PC-9 (cell line): ENCODE measurements around the gene PDHX. TPM values are rescaled to one million over a fixed set of nuclear protein-coding genes. Genes with fewer than 3 reads are reported as not detected.

ENCODE experiments used
- BruUV-seq: library from RNA; stranded (reverse); fragments of 400-500 nt; replicated peaks from 2 replicates; lab custom pipeline; 2021; lab: Mats Ljungman, UMichigan
- CTCF ChIA-PET: fragments of 300-600 bp; sonication (Branson Sonifier 250); formaldehyde crosslinking; loops from one replicate; lab custom pipeline; 2022; ENCODE audit warnings: antibody characterized with exemption; lab: Charles Lee
- POLR2A ChIA-PET: fragments of 300-600 bp; sonication (Branson Sonifier 250); formaldehyde crosslinking; loops from one replicate; lab custom pipeline; 2022; ENCODE audit warnings: antibody characterized with exemption; ENCODE audit not compliant: unreplicated experiment; lab: Charles Lee
- DNase-seq, 2 experiments: peaks; one replicate each; pipeline versions ENCODE4 v3.0.0 to v3.0.0-alpha.2; 2015 to 2022; ENCODE audit warnings: mixed read lengths in 1 of 2
- H2AFZ ChIP-seq: fragments of 200-600 bp; sonication (generic); 2 replicates; pipeline ENCODE4 v1.8.1; 2017; ENCODE audit warnings: antibody characterized with exemption
- H3F3A ChIP-seq: fragments of 200-600 bp; sonication (generic); 2 replicates; pipeline ENCODE4 v1.8.1; 2017; ENCODE audit warnings: antibody characterized with exemption, mild to moderate bottlenecking, low read depth; ENCODE audit not compliant: insufficient read depth
- H3K27ac ChIP-seq: fragments of 200-600 bp; sonication (generic); 2 replicates; pipeline ENCODE4 v1.6.1; 2016; ENCODE audit warnings: mixed run types
- H3K27me3 ChIP-seq: fragments of 200-600 bp; sonication (generic); 2 replicates; pipeline ENCODE4 v1.6.1; 2016; ENCODE audit warnings: low read depth, mixed run types; ENCODE audit not compliant: insufficient read depth
- H3K36me3 ChIP-seq: fragments of 200-600 bp; sonication (generic); 2 replicates; pipeline ENCODE4 v1.6.1; 2016; ENCODE audit warnings: low read depth, mixed run types
- H3K4me1 ChIP-seq: fragments of 200-600 bp; sonication (generic); replicated peaks from 2 replicates; pipeline ENCODE4 v1.6.1; 2016; ENCODE audit warnings: mixed run types; ENCODE audit not compliant: insufficient read depth
- H3K4me2 ChIP-seq: fragments of 200-600 bp; sonication (generic); 2 replicates; pipeline ENCODE4 v1.6.1; 2017; ENCODE audit warnings: mixed run types
- H3K4me3 ChIP-seq: fragments of 200-600 bp; sonication (generic); 2 replicates; pipeline ENCODE4 v1.6.1; 2016; ENCODE audit warnings: mixed run types
- H3K79me2 ChIP-seq: fragments of 200-600 bp; sonication (generic); 2 replicates; pipeline ENCODE4 v1.6.1; 2017; ENCODE audit warnings: low read depth, mixed run types
- H3K9me2 ChIP-seq: fragments of 200-600 bp; sonication (generic); 2 replicates; pipeline ENCODE4 v1.8.1; 2017; ENCODE audit warnings: mild to moderate bottlenecking; ENCODE audit not compliant: insufficient read depth
- H3K9me3 ChIP-seq: fragments of 200-600 bp; sonication (generic); 2 replicates; pipeline ENCODE4 v1.8.1; 2016; ENCODE audit warnings: low read depth; ENCODE audit not compliant: insufficient read depth
- H4K20me1 ChIP-seq: fragments of 200-600 bp; sonication (generic); 2 replicates; pipeline ENCODE4 v1.8.1; 2017; ENCODE audit not compliant: insufficient read depth
- CTCF ChIP-seq: fragments of 200-600 bp; sonication (generic); conservative IDR thresholded peaks from 2 replicates; pipeline ENCODE4 v1.6.1; 2017; ENCODE audit warnings: mixed run types, antibody characterized with exemption, mild to moderate bottlenecking, moderate library complexity
- EZH2 ChIP-seq: fragments of 200-600 bp; sonication (generic); IDR thresholded peaks from 2 replicates; pipeline ENCODE4 v1.8.0; 2017; ENCODE audit warnings: antibody characterized with exemption, low read depth
- intact Hi-C: fragments of 100-400 bp; cut with micrococcal nuclease; formaldehyde crosslinking; loops from one replicate; pipeline ENCODE4 v1.10.0; 2022; ENCODE audit not compliant: unreplicated experiment
- total RNA-seq: library from RNA; stranded (reverse); gene quantifications from 2 replicates; pipeline ENCODE4 v1.2.3, GENCODE V29; 2021

PDHX gene
- total RNA-seq, 1 experiment from 2014 or later, result 47.0 TPM

GRCh38 chr11:35029979-35030682 is 113.7 kb downstream of the PDHX start:
- Histone ChIP-seq H3K36me3 (no peaks in the 10 kb centered on the region), H3K27ac (peak overlapping the region; percentile 85), H3K9me3 (peaks cover 3% of the 10 kb centered on the region; the same call in 1 of the 2 replicates), H4K20me1 (no peaks in the 10 kb centered on the region), H3K4me3 (peak overlapping the region; percentile 8; the same call in 1 of the 2 replicates), H3K4me2 (peak overlapping the region; percentile 56), H3K27me3 (no peaks in the 10 kb centered on the region), H3K79me2 (no peaks in the 10 kb centered on the region), H3K4me1 (peaks cover 43% of the 10 kb centered on the region), H3F3A (peaks cover 24% of the 10 kb centered on the region), H2AFZ (no peak overlapping the region), H3K9me2 (no peaks in the 10 kb centered on the region)
- intact Hi-C loops, result loop anchor here (2.0 kb wide), 1 partner anchor 53 kb away; no protein-coding TSS in a partner anchor
- no peak for TF ChIP-seq EZH2
- no peak for TF ChIP-seq CTCF
- ChIA-PET POLR2A (interaction anchor here (0.5 to 0.9 kb wide), 7 partner anchors 14 to 792 kb away, joined by 3 to 10 read pairs (median 5); no protein-coding TSS in a partner anchor), CTCF (interaction anchor here (0.6 to 1.0 kb wide), 3 partner anchors 21 to 144 kb away, joined by 3 to 8 read pairs (median 4); no protein-coding TSS in a partner anchor)
- peak in 1 of 2 experiments; percentile 81 for DNase-seq
- TSS peak; percentile 89 for BruUV-seq

GRCh38 chr11:35030716-35031213 is 114.3 kb downstream of the PDHX start:
- TF ChIP-seq CTCF, result no peak
- no peak for TF ChIP-seq EZH2
- DNase-seq, result peak; percentile 66 to 95
- Histone ChIP-seq H3K4me3 (peak overlapping the region; percentile 8; the same call in 1 of the 2 replicates), H3K9me2 (no peaks in the 10 kb centered on the region), H3K27ac (peak overlapping the region; percentile 85), H3F3A (peaks cover 28% of the 10 kb centered on the region), H4K20me1 (no peaks in the 10 kb centered on the region), H3K4me2 (peak overlapping the region; percentile 56), H3K36me3 (no peaks in the 10 kb centered on the region), H3K27me3 (no peaks in the 10 kb centered on the region), H2AFZ (no peak overlapping the region), H3K9me3 (0 out of 2 replicates have a peak, but pooled peaks cover 3% of the 10 kb centered on the region), H3K79me2 (no peaks in the 10 kb centered on the region), H3K4me1 (peaks cover 49% of the 10 kb centered on the region)
- no TSS peak for BruUV-seq
- ChIA-PET CTCF (interaction anchor here (0.9 to 1.0 kb wide), 2 partner anchors 22 to 54 kb away, joined by 3 to 4 read pairs; no protein-coding TSS in a partner anchor), POLR2A (interaction anchor here (0.5 to 1.1 kb wide), 5 partner anchors 21 to 997 kb away, joined by 5 to 24 read pairs (median 7); no protein-coding TSS in a partner anchor)
- intact Hi-C loops, result loop anchor here (2.0 kb wide), 1 partner anchor 52 kb away; no protein-coding TSS in a partner anchor

GRCh38 chr11:35031346-35031745 is 114.9 kb downstream of the PDHX start:
- Histone ChIP-seq H3F3A (peaks cover 33% of the 10 kb centered on the region), H4K20me1 (no peaks in the 10 kb centered on the region), H3K9me2 (no peaks in the 10 kb centered on the region), H3K27me3 (no peaks in the 10 kb centered on the region), H3K79me2 (no peaks in the 10 kb centered on the region), H3K4me3 (no peak overlapping the region), H3K4me2 (peak overlapping the region; percentile 56), H3K4me1 (peaks cover 55% of the 10 kb centered on the region), H3K36me3 (no peaks in the 10 kb centered on the region), H3K27ac (peak overlapping the region; percentile 85), H2AFZ (no peak overlapping the region), H3K9me3 (0 out of 2 replicates have a peak, but pooled peaks cover 3% of the 10 kb centered on the region)
- CTCF ChIA-PET, result interaction anchor here (0.6 to 0.7 kb wide), 2 partner anchors 23 to 288 kb away, joined by 3 read pairs; no protein-coding TSS in a partner anchor
- POLR2A ChIA-PET, result interaction anchor here (0.6 to 1.1 kb wide), 3 partner anchors 22 to 1092 kb away, joined by 5 to 24 read pairs (median 7); no protein-coding TSS in a partner anchor
- no peak for DNase-seq
- intact Hi-C loops, result loop anchor here (2.0 kb wide), 1 partner anchor 51 kb away; no protein-coding TSS in a partner anchor
- TF ChIP-seq CTCF (no peak), EZH2 (no peak)
- BruUV-seq, result no TSS peak
